Natural killer cell (primary cell): ENCODE data around the gene CEACAM5. TPM values are rescaled to one million over a fixed set of nuclear protein-coding genes. Genes with fewer than 3 reads are reported as not detected.

Experiments used
- ATAC-seq, 3 donors: fragments of 150-1000 bp in 2 of 3; fragments of 200-7000 bp in 1 of 3; cut with Tn5 transposase; 1 replicate in 1 of 3; 2 replicates in 2 of 3; pipeline ENCODE4 v1.10.0; 2021; ENCODE audit warnings: mild to moderate bottlenecking in 2 of 3, moderate library complexity in 2 of 3
- DNase-seq, 2 donors: peaks; one replicate each; pipeline versions ENCODE4 v3.0.0 to v3.0.0-alpha.2; 2013 to 2021; ENCODE audit warnings: mixed read lengths in 1 of 2
- H3K27ac ChIP-seq: one replicate; pipeline ENCODE4 v1.5.1; 2013; ENCODE audit warnings: mild to moderate bottlenecking, low read length
- H3K27me3 ChIP-seq: one replicate; pipeline ENCODE4 v1.6.1; 2013; ENCODE audit warnings: low read length; ENCODE audit not compliant: control insufficient read depth, insufficient read depth
- H3K36me3 ChIP-seq: one replicate; pipeline ENCODE4 v1.6.1; 2013; ENCODE audit warnings: low read length; ENCODE audit not compliant: control insufficient read depth, insufficient read depth
- H3K4me1 ChIP-seq: one replicate; pipeline ENCODE4 v1.6.1; 2013; ENCODE audit warnings: low read length; ENCODE audit not compliant: control insufficient read depth, insufficient read depth
- H3K4me3 ChIP-seq: one replicate; pipeline ENCODE4 v1.5.1; 2013; ENCODE audit warnings: low read length
- H3K9me3 ChIP-seq: one replicate; pipeline ENCODE4 v1.6.1; 2013; ENCODE audit warnings: low read length; ENCODE audit not compliant: control insufficient read depth, insufficient read depth
- H3K27ac Mint-ChIP-seq, 2 donors: one replicate each; pipeline ENCODE4 v1.8.0; 2022; ENCODE audit warnings: mild to moderate bottlenecking in 2 of 2, mixed read lengths in 2 of 2, moderate library complexity in 1 of 2
- H3K27me3 Mint-ChIP-seq, 2 donors: one replicate each; pipeline ENCODE4 v1.8.0; 2022; ENCODE audit warnings: low read depth in 2 of 2, mixed read lengths in 2 of 2
- H3K36me3 Mint-ChIP-seq: one replicate; pipeline ENCODE4 v1.8.0; 2022; ENCODE audit warnings: mixed read lengths
- H3K4me1 Mint-ChIP-seq, 2 donors: one replicate each; pipeline ENCODE4 v1.8.0; 2022; ENCODE audit warnings: mixed read lengths in 2 of 2
- H3K4me3 Mint-ChIP-seq: one replicate; pipeline ENCODE4 v1.8.0; 2022; ENCODE audit warnings: mild to moderate bottlenecking, moderate library complexity, mixed read lengths
- H3K9me3 Mint-ChIP-seq, 2 donors: one replicate each; pipeline ENCODE4 v1.8.0; 2022; ENCODE audit warnings: mixed read lengths in 2 of 2
- whole genome bisulfite sequencing: methylation state at CpG from one replicate; pipeline ENCODE4 v1.1.7; 2013; ENCODE audit warnings: missing lambda C conversion rate; ENCODE audit not compliant: insufficient coverage; 5-methylcytosine and 5-hydroxymethylcytosine counted together
- intact Hi-C: fragments of 100-400 bp; cut with micrococcal nuclease; formaldehyde crosslinking; loops from one replicate; pipeline ENCODE4 v1.14.2; 2022
- total RNA-seq, 4 donors: library from RNA; stranded (reverse); fragments of 120-200 nt in 1 of 4; gene quantifications; one replicate each; pipeline versions ENCODE4 v1.2.3 to v1.2.4, GENCODE V29; 2013 to 2022
- TF ChIP-seq, protein P1 (sequence below): fragments of 200-600 bp; IDR thresholded peaks from one replicate; pipeline ENCODE4 v1.8.0; 2022; ENCODE audit warnings: antibody characterized with exemption

Gene CEACAM5
- total RNA-seq, 3 donors from 2014 or later (not counting 1 experiment from before 2014, with no cell fraction given): not detected

DNA sequence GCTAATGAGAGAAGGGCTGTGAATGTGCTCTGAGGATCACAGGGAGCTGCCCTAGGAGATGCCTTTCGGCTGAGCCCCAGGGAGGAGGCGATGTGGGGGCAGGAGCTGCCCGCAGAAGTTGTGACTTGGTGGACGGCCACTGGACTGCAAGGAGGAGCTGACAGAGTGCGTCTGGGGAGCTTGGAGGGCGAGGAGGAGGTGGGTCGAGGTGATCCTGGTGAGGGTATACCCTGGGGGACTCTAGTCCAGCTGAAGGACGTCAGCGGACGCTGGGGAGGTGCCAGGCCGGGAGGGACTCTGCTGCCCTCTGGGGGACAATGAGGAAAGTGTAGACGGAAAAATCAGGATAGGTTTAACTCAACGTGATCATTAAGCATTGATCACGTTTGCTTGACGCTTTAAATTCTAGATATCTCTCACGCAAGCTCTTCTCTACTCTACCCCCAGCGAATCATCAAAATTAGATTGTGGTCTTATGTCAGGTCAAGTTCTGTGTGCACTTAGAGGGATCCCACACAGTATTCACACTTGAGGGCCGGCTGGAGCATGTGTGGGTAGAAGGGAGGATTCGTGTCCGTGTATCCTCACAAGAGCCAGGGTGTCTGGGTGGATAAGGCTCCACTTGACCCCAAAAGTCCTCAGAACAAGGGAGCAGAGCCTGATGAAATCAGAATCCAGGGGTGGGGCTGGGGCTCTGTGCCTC lies 17.0 kb upstream of the CEACAM5 start:
- Mint-ChIP-seq H3K4me1 (peaks cover 0 to 7% of the 10 kb centered on the region in 2 donors), H3K27me3 (peaks cover 15 to 26% of the 10 kb centered on the region in 2 donors), H3K9me3 (peaks cover 0 to 6% of the 10 kb centered on the region in 2 donors), H3K36me3 (peaks cover 10% of the 10 kb centered on the region), H3K27ac (no peak overlapping the region), H3K4me3 (no peak overlapping the region)
- Histone ChIP-seq H3K27ac (no peak overlapping the region), H3K4me3 (no peak overlapping the region), H3K9me3 (no peaks in the 10 kb centered on the region), H3K36me3 (no peaks in the 10 kb centered on the region), H3K27me3 (no peaks in the 10 kb centered on the region), H3K4me1 (no peaks in the 10 kb centered on the region)
- DNase-seq (peak in 1 of 2 donors; percentile 61), ATAC-seq (peak in 2 of 3 donors; percentile 57 to 63)
- WGBS: 42% methylated on average over 20 of the region's 20 CpGs
- TF ChIP-seq, protein P1, sequence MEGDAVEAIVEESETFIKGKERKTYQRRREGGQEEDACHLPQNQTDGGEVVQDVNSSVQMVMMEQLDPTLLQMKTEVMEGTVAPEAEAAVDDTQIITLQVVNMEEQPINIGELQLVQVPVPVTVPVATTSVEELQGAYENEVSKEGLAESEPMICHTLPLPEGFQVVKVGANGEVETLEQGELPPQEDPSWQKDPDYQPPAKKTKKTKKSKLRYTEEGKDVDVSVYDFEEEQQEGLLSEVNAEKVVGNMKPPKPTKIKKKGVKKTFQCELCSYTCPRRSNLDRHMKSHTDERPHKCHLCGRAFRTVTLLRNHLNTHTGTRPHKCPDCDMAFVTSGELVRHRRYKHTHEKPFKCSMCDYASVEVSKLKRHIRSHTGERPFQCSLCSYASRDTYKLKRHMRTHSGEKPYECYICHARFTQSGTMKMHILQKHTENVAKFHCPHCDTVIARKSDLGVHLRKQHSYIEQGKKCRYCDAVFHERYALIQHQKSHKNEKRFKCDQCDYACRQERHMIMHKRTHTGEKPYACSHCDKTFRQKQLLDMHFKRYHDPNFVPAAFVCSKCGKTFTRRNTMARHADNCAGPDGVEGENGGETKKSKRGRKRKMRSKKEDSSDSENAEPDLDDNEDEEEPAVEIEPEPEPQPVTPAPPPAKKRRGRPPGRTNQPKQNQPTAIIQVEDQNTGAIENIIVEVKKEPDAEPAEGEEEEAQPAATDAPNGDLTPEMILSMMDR: peak; percentile 62
- intact Hi-C loops: loop anchor here (2.0 kb wide), 1 partner anchor 49 kb away; no protein-coding TSS in a partner anchor

DNA sequence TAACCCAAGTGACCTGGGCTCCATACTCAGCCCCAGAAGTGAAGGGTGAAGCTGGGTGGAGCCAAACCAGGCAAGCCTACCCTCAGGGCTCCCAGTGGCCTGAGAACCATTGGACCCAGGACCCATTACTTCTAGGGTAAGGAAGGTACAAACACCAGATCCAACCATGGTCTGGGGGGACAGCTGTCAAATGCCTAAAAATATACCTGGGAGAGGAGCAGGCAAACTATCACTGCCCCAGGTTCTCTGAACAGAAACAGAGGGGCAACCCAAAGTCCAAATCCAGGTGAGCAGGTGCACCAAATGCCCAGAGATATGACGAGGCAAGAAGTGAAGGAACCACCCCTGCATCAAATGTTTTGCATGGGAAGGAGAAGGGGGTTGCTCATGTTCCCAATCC lies 14.2 kb upstream of the CEACAM5 start:
- Histone ChIP-seq H3K4me3 (no peak overlapping the region), H3K36me3 (no peaks in the 10 kb centered on the region), H3K4me1 (no peaks in the 10 kb centered on the region), H3K9me3 (no peaks in the 10 kb centered on the region), H3K27ac (no peak overlapping the region), H3K27me3 (no peaks in the 10 kb centered on the region)
- no peak overlapping the region for H3K27ac Mint-ChIP-seq
- no peak for DNase-seq
- intact Hi-C loops: no loop called here
- no peak overlapping the region for H3K4me3 Mint-ChIP-seq
- H3K36me3 Mint-ChIP-seq: peaks cover 10% of the 10 kb centered on the region
- H3K4me1 Mint-ChIP-seq: peaks cover 0 to 7% of the 10 kb centered on the region in 2 donors
- 69% methylated on average over 1 of the region's 1 CpG for WGBS
- peaks cover 25 to 33% of the 10 kb centered on the region in 2 donors for H3K27me3 Mint-ChIP-seq
- no peak for ATAC-seq
- TF ChIP-seq, protein P1: no peak
- peaks cover 0 to 6% of the 10 kb centered on the region in 2 donors for H3K9me3 Mint-ChIP-seq

DNA sequence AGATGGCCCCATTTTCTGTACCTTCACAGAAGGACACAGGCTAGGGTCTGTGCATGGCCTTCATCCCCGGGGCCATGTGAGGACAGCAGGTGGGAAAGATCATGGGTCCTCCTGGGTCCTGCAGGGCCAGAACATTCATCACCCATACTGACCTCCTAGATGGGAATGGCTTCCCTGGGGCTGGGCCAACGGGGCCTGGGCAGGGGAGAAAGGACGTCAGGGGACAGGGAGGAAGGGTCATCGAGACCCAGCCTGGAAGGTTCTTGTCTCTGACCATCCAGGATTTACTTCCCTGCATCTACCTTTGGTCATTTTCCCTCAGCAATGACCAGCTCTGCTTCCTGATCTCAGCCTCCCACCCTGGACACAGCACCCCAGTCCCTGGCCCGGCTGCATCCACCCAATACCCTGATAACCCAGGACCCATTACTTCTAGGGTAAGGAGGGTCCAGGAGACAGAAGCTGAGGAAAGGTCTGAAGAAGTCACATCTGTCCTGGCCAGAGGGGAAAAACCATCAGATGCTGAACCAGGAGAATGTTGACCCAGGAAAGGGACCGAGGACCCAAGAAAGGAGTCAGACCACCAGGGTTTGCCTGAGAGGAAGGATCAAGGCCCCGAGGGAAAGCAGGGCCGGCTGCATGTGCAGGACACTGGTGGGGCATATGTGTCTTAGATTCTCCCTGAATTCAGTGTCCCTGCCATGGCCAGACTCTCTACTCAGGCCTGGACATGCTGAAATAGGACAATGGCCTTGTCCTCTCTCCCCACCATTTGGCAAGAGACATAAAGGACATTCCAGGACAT lies 13.4 kb upstream of the CEACAM5 start:
- H3K27ac ChIP-seq: no peak overlapping the region
- H3K9me3 Mint-ChIP-seq: peaks cover 0 to 6% of the 10 kb centered on the region in 2 donors
- no peaks in the 10 kb centered on the region for H3K36me3 ChIP-seq
- no peaks in the 10 kb centered on the region for H3K9me3 ChIP-seq
- intact Hi-C loops: no loop called here
- H3K4me3 Mint-ChIP-seq: no peak overlapping the region
- H3K4me1 ChIP-seq: no peaks in the 10 kb centered on the region
- 81% methylated on average over 7 of the region's 8 CpGs for WGBS
- H3K27me3 ChIP-seq: no peaks in the 10 kb centered on the region
- TF ChIP-seq, protein P1: no peak
- ATAC-seq: no peak
- H3K4me3 ChIP-seq: no peak overlapping the region
- DNase-seq: peak in 1 of 2 donors; percentile 4
- peaks cover 28 to 38% of the 10 kb centered on the region in 2 donors for H3K27me3 Mint-ChIP-seq
- peaks cover 10% of the 10 kb centered on the region for H3K36me3 Mint-ChIP-seq
- H3K27ac Mint-ChIP-seq: no peak overlapping the region
- peaks cover 0 to 7% of the 10 kb centered on the region in 2 donors for H3K4me1 Mint-ChIP-seq
